Thyroid gland (tissue), 4 donors: Measurements from ENCODE around the gene LIN54.
"Not testable (repeated sequence)": the region's sequence is repeated elsewhere in the genome, so short reads cannot be mapped to it uniquely, and the experiment has no call there.

Experiments
- CTCF ChIP-seq, 6 experiments: fragments of 200-600 bp in 3 of 6; fragments of 450-650 bp in 3 of 6; sonication (generic) in 3 of 6; IDR thresholded peaks; one replicate each; pipeline ENCODE4 v1.5.1; 2016 to 2019; ENCODE audit warnings: antibody characterized with exemption in 6 of 6, mild to moderate bottlenecking in 2 of 6, inconsistent platforms in 1 of 6, moderate library complexity in 1 of 6
- POLR2A ChIP-seq, 2 donors: fragments of 450-650 bp; IDR thresholded peaks; one replicate each; pipeline ENCODE4 v1.6.1; 2017; ENCODE audit warnings: antibody characterized with exemption in 2 of 2, mild to moderate bottlenecking in 2 of 2, moderate library complexity in 1 of 2

- not testable (repeated sequence) for TF ChIP-seq CTCF, POLR2A (IDR thresholded peaks at IDR 0.05)
These were observed 96.7 kb downstream of the LIN54 start for GRCh38 chr4:82913968-82914367.
